ENCODE data around the gene C22orf31.
"Not testable (repeated sequence)": the region's sequence is repeated elsewhere in the genome, so short reads cannot be mapped to it uniquely, and the experiment has no call there.

C22orf31 gene

GRCh38 chr22:29040385-29041275 is 21.0 kb downstream of the C22orf31 start:
- no CpG with 5 or more reads among the region's 9 CpGs for WGBS (ENCODE audit: insufficient coverage, insufficient read length)
- Histone ChIP-seq H3K9me3 (ENCODE audit: control insufficient read depth, insufficient read depth, low read length) (no peaks in the 10 kb centered on the region), H3K36me3 (ENCODE audit: control insufficient read depth, insufficient read depth, low read length) (peaks cover 5% of the 10 kb centered on the region; the same call in 1 of the 2 replicates), H3K4me1 (ENCODE audit: control insufficient read depth, insufficient read depth, low read length) (no peaks in the 10 kb centered on the region), H3K27ac (ENCODE audit: low read length) (no peak overlapping the region), H3K27me3 (ENCODE audit: control insufficient read depth, insufficient read depth, low read length) (no peaks in the 10 kb centered on the region), H3K4me3 (ENCODE audit: low read length) (no peak overlapping the region)
- peak; percentile 64 for DNase-seq (ENCODE audit: low read depth, low spot score)

DNA sequence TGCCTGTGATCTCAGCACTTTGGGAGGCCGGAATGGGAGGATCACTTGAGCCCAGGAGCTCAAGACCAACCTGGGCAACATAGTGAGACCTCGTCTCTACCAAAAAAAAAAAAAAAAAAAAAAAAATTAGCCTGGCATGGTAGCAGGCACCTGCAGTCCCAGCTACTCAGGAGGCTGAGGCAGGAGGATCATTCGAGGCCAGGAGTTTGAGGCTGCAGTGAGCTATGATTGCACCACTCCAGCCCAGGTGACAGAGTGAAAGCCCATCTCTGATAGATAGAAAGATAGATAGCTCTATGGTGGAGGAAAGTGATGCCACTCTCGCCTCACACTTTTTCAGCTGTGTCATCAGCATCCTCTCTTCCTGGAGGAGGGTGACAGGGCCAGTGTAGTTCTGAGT is 21.9 kb downstream of the C22orf31 start:
- not testable (repeated sequence) for H3K27me3 ChIP-seq (ENCODE audit: control insufficient read depth, insufficient read depth, low read length); H3K4me1 ChIP-seq (ENCODE audit: control insufficient read depth, insufficient read depth, low read length); H3K4me3 ChIP-seq (ENCODE audit: low read length); H3K36me3 ChIP-seq (ENCODE audit: control insufficient read depth, insufficient read depth, low read length); H3K9me3 ChIP-seq (ENCODE audit: control insufficient read depth, insufficient read depth, low read length); H3K27ac ChIP-seq (ENCODE audit: low read length); DNase-seq (ENCODE audit: low read depth, low spot score)
- no CpG with 5 or more reads among the region's 4 CpGs for WGBS (ENCODE audit: insufficient coverage, insufficient read length)

DNA sequence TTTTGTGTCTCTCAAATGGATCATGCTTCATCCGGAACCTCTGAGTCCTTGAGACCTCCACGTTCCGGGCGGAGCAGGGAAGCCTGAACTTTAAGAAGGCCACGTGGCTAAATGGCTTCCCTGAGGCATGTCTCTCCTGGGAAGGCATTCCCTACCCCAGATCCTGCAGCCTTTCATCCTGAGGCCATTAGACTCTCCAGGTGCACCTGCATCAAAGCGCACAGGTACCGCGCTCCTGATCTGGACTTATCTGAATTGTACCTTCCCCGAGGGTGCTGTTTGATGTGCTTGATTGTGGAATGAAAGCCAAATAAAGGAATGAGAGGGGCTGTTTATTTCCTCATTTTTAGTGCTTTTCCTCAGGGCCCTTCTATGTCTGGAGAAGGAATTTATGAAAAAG is 22.5 kb downstream of the C22orf31 start:
- H3K27ac ChIP-seq (ENCODE audit: low read length), result no peak overlapping the region
- H3K4me3 ChIP-seq (ENCODE audit: low read length), result no peak overlapping the region
- WGBS (ENCODE audit: insufficient coverage, insufficient read length), result no CpG with 5 or more reads among the region's 9 CpGs

DNA sequence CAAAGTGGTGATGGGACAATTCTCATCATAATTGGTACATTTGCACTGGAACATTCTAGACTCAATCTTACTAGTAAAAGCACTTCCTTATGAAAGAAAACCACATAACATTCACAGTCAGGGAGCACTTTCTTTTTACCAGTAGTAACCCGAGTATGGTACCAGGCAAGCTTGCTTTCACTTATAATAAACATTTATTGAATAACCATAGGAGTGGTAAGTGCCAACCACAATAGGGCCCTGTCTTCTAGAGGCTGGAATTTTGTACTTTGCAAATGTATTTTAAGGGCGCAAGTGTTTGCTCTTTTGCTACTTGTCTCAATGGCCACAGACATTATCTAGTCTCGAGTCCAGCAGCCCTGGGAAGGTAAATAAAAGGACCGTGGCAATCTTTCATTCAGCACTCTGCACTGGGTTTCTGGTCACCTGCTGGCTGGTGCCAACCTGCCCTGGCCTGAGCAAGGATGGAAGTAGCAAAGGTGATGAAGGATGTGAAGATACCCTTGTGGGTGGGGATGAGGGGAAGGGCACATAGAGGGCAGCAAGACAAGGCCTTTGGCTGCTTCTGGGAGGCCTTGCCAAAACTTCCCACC is 24.2 kb downstream of the C22orf31 start:
- Histone ChIP-seq H3K36me3 (ENCODE audit: control insufficient read depth, insufficient read depth, low read length) (no peaks in the 10 kb centered on the region), H3K4me3 (ENCODE audit: low read length) (no peak overlapping the region), H3K27ac (ENCODE audit: low read length) (no peak overlapping the region), H3K9me3 (ENCODE audit: control insufficient read depth, insufficient read depth, low read length) (no peaks in the 10 kb centered on the region), H3K27me3 (ENCODE audit: control insufficient read depth, insufficient read depth, low read length) (no peaks in the 10 kb centered on the region), H3K4me1 (ENCODE audit: control insufficient read depth, insufficient read depth, low read length) (no peaks in the 10 kb centered on the region)
- DNase-seq (ENCODE audit: low read depth, low spot score), result no peak
- no CpG with 5 or more reads among the region's 4 CpGs for WGBS (ENCODE audit: insufficient coverage, insufficient read length)

More for the DNA sequence above, 22.5 kb downstream of the C22orf31 start:
- no peak for DNase-seq (ENCODE audit: low read depth, low spot score)
- no peaks in the 10 kb centered on the region for H3K36me3 ChIP-seq (ENCODE audit: control insufficient read depth, insufficient read depth, low read length)
- no peaks in the 10 kb centered on the region for H3K9me3 ChIP-seq (ENCODE audit: control insufficient read depth, insufficient read depth, low read length)
- H3K4me1 ChIP-seq (ENCODE audit: control insufficient read depth, insufficient read depth, low read length), result no peaks in the 10 kb centered on the region
- no peaks in the 10 kb centered on the region for H3K27me3 ChIP-seq (ENCODE audit: control insufficient read depth, insufficient read depth, low read length)

- H3K9me3 ChIP-seq (ENCODE audit: control insufficient read depth, insufficient read depth, low read length), result no peaks in the 10 kb centered on the region
- no peak overlapping the region for H3K27ac ChIP-seq (ENCODE audit: low read length)
- peaks cover 11% of the 10 kb centered on the region for H3K4me1 ChIP-seq (ENCODE audit: control insufficient read depth, insufficient read depth, low read length)
- WGBS (ENCODE audit: insufficient coverage, insufficient read length), result no CpG with 5 or more reads among the region's 2 CpGs
- DNase-seq (ENCODE audit: low read depth, low spot score), result no peak
- no peaks in the 10 kb centered on the region for H3K36me3 ChIP-seq (ENCODE audit: control insufficient read depth, insufficient read depth, low read length)
- no peak overlapping the region for H3K4me3 ChIP-seq (ENCODE audit: low read length)
- H3K27me3 ChIP-seq (ENCODE audit: control insufficient read depth, insufficient read depth, low read length), result no peaks in the 10 kb centered on the region
Observed at GRCh38 chr22:29032584-29032983, 29.0 kb downstream of the C22orf31 start.

DNA sequence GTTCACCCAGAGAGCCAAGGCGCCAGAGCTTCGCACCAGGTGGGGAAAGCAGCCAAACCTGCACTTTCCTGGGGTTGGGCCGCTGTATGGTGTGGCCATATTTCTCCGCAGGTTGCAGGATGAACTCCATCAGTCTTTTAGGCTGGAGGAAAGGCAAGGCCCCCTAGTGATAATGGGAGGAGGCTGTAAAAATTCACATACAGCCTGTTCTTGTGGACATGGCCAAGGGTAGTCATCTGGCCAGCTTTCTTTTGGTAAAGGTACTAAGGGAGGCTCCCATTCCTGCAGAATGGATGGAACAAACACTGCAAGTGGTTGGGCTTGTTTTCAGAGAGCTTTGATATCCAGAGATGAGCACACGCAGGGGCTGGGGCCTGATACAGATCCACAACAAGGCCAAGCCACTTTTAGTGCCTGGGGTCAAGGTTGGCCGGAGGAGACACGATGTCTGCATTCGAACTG is 29.6 kb downstream of the C22orf31 start:
- no CpG with 5 or more reads among the region's 8 CpGs for WGBS (ENCODE audit: insufficient coverage, insufficient read length)
- H3K4me3 ChIP-seq (ENCODE audit: low read length), result no peak overlapping the region
- no peaks in the 10 kb centered on the region for H3K27me3 ChIP-seq (ENCODE audit: control insufficient read depth, insufficient read depth, low read length)
- H3K27ac ChIP-seq (ENCODE audit: low read length), result no peak overlapping the region
- no peak for DNase-seq (ENCODE audit: low read depth, low spot score)
- H3K9me3 ChIP-seq (ENCODE audit: control insufficient read depth, insufficient read depth, low read length), result no peaks in the 10 kb centered on the region
- peaks cover 11% of the 10 kb centered on the region for H3K4me1 ChIP-seq (ENCODE audit: control insufficient read depth, insufficient read depth, low read length)
- H3K36me3 ChIP-seq (ENCODE audit: control insufficient read depth, insufficient read depth, low read length), result no peaks in the 10 kb centered on the region

DNA sequence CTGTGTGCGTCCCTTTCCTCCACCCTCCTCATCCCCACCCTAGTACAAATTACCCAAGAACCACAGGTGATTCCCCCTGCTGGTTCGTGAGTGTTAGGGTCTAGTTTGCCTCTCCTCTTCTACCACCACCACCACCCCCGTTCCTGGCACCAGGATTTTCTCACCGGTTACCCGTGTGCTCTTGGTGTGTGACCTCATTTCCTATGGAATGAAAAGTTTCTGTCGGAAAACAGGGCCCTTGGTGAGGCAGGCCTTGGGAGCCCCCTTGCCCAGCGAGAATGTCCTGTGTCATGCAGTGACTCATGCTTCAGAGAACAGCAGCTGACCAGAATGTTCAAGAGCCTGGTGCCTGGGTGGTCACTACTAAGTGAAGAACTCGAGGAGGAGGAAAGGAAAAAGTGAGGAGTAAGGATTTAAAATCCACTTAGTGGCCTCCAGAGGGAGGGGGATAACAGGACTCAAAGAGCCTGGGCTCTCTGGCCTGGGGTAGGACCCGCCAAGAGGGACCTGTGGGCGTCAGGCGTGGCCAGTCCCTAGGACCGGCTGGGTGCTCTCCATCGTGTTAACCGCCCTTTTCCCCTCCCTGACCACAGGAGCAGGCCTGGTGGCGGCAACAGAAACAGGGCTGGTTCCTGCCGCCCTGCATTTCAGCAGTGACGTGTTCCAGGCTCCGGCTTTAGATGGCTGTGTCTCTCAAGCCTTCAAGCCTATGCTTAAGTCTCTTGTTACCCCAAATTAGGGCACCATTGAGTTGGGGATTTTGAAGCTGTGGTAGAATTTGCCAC is 30.2 kb downstream of the C22orf31 start:
- peaks cover 11% of the 10 kb centered on the region for H3K4me1 ChIP-seq (ENCODE audit: control insufficient read depth, insufficient read depth, low read length)
- no peak overlapping the region for H3K27ac ChIP-seq (ENCODE audit: low read length)
- WGBS (ENCODE audit: insufficient coverage, insufficient read length), result no CpG with 5 or more reads among the region's 18 CpGs
- no peaks in the 10 kb centered on the region for H3K36me3 ChIP-seq (ENCODE audit: control insufficient read depth, insufficient read depth, low read length)
- DNase-seq (ENCODE audit: low read depth, low spot score), result no peak
- H3K9me3 ChIP-seq (ENCODE audit: control insufficient read depth, insufficient read depth, low read length), result no peaks in the 10 kb centered on the region
- H3K27me3 ChIP-seq (ENCODE audit: control insufficient read depth, insufficient read depth, low read length), result no peaks in the 10 kb centered on the region
- no peak overlapping the region for H3K4me3 ChIP-seq (ENCODE audit: low read length)

DNA sequence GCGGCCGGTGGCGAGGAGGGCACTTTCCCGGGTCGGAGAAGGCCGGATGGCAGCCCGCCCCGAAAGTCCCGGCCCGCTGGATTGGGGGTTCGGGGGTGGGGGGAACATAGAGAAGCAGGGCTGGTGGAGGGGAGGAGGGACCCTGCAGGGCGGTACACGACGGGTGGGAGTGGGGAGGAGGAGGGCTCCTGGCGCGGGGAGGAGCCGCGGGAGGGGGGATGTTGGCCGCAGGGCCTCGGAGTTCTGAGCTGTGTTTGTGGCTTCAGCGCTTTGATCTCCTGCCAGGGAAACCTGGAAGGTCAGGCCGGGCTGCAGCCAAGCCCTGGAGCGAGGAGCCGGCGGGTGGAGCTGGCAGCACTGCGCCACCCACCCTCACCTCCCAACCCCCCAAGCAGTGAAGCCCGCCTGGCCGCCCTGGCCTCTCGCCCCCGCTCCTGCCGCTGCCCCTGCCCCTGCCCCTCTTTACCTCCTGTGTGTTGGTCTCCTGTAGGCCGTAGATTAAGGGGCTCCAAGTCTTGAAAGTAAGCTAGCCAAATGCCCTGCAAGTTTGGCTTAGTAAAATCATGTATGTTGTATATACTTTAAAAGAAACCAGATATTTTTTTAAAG is 30.9 kb downstream of the C22orf31 start:
- H3K4me3 ChIP-seq (ENCODE audit: low read length), result peak overlapping the region; percentile 47; the same call in 1 of the 2 replicates
- no peaks in the 10 kb centered on the region for H3K9me3 ChIP-seq (ENCODE audit: control insufficient read depth, insufficient read depth, low read length)
- H3K27me3 ChIP-seq (ENCODE audit: control insufficient read depth, insufficient read depth, low read length), result no peaks in the 10 kb centered on the region
- no peaks in the 10 kb centered on the region for H3K36me3 ChIP-seq (ENCODE audit: control insufficient read depth, insufficient read depth, low read length)
- no peak overlapping the region for H3K27ac ChIP-seq (ENCODE audit: low read length)
- peaks cover 11% of the 10 kb centered on the region for H3K4me1 ChIP-seq (ENCODE audit: control insufficient read depth, insufficient read depth, low read length)
- no CpG with 5 or more reads among the region's 32 CpGs for WGBS (ENCODE audit: insufficient coverage, insufficient read length)
- peak; percentile 39 for DNase-seq (ENCODE audit: low read depth, low spot score)

GRCh38 chr22:29030016-29030617 is 31.5 kb downstream of the C22orf31 start:
- no peak for DNase-seq (ENCODE audit: low read depth, low spot score)
- Histone ChIP-seq H3K4me1 (ENCODE audit: control insufficient read depth, insufficient read depth, low read length) (peaks cover 11% of the 10 kb centered on the region), H3K27ac (ENCODE audit: low read length) (no peak overlapping the region), H3K4me3 (ENCODE audit: low read length) (peak overlapping the region; percentile 47; the same call in 1 of the 2 replicates), H3K36me3 (ENCODE audit: control insufficient read depth, insufficient read depth, low read length) (no peaks in the 10 kb centered on the region), H3K9me3 (ENCODE audit: control insufficient read depth, insufficient read depth, low read length) (no peaks in the 10 kb centered on the region), H3K27me3 (ENCODE audit: control insufficient read depth, insufficient read depth, low read length) (no peaks in the 10 kb centered on the region)
- no CpG with 5 or more reads among the region's 20 CpGs for WGBS (ENCODE audit: insufficient coverage, insufficient read length)
